ENCODE results near the gene MED13. TPM values are rescaled to one million over a fixed set of nuclear protein-coding genes. Genes with fewer than 3 reads are reported as not detected.

The MED13 gene
- total RNA-seq, 1 donor from 2014 or later, result 54.8 TPM

DNA sequence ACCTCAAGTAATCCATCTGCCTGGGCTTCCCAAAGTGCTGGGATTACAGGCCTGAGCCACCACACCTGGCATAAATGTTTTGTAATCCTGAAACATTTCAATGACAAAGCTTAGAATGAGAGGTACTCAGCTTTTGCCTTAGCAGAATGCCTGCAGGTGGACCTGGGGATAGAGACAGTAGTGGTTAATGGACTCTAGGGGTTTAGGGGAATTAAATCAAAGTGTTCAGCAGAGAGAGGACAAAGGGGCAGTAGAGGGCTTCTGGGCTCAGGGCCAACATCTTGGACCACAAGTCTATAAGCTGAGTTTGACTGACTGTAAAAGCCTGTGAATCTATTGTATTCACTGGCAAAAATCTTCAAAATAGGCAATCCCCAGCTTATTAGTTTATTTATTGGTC, 36.0 kb upstream of the MED13 start:
- Mint-ChIP-seq H3K27me3 (ENCODE audit: low read depth) (no peaks in the 10 kb centered on the region), H3K27ac (ENCODE audit: unreplicated experiment) (no peak overlapping the region), H3K36me3 (ENCODE audit: low read depth) (no peaks in the 10 kb centered on the region), H3K9me3 (no peaks in the 10 kb centered on the region), H3K4me3 (no peak overlapping the region), H3K4me1 (peaks cover 18% of the 10 kb centered on the region)
- TF ChIP-seq, protein P1, sequence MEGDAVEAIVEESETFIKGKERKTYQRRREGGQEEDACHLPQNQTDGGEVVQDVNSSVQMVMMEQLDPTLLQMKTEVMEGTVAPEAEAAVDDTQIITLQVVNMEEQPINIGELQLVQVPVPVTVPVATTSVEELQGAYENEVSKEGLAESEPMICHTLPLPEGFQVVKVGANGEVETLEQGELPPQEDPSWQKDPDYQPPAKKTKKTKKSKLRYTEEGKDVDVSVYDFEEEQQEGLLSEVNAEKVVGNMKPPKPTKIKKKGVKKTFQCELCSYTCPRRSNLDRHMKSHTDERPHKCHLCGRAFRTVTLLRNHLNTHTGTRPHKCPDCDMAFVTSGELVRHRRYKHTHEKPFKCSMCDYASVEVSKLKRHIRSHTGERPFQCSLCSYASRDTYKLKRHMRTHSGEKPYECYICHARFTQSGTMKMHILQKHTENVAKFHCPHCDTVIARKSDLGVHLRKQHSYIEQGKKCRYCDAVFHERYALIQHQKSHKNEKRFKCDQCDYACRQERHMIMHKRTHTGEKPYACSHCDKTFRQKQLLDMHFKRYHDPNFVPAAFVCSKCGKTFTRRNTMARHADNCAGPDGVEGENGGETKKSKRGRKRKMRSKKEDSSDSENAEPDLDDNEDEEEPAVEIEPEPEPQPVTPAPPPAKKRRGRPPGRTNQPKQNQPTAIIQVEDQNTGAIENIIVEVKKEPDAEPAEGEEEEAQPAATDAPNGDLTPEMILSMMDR (conservative IDR thresholded peaks at IDR 0.05), result no peak
- DNase-seq (ENCODE audit: low read depth, low spot score), result no peak

DNA sequence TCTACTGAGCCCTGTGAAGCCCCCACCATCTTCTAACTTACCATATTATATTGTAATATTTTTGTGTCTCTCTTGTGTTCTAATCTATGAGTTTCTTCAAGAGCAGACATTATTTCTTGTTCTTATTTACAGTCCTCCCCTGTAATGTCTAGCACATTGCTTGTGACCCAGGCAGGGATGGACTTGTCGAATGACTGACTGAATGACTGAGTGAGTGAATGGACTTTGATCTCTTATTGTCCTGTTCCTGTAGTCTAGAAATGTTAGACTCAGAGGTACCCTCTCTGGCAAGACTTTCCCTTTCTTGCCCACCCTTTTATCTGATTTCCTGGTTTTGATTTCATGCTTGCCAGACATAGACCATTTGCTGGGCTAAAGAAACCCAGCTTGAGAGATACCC, 35.0 kb upstream of the MED13 start:
- TF ChIP-seq, protein P1 (conservative IDR thresholded peaks at IDR 0.05), result no peak
- no peaks in the 10 kb centered on the region for H3K9me3 Mint-ChIP-seq
- no peak for DNase-seq (ENCODE audit: low read depth, low spot score)
- no peak overlapping the region for H3K4me3 Mint-ChIP-seq
- no peaks in the 10 kb centered on the region for H3K27me3 Mint-ChIP-seq (ENCODE audit: low read depth)
- H3K4me1 Mint-ChIP-seq, result peaks cover 12% of the 10 kb centered on the region
- no peak overlapping the region for H3K27ac Mint-ChIP-seq (ENCODE audit: unreplicated experiment)
- no peaks in the 10 kb centered on the region for H3K36me3 Mint-ChIP-seq (ENCODE audit: low read depth)

DNA sequence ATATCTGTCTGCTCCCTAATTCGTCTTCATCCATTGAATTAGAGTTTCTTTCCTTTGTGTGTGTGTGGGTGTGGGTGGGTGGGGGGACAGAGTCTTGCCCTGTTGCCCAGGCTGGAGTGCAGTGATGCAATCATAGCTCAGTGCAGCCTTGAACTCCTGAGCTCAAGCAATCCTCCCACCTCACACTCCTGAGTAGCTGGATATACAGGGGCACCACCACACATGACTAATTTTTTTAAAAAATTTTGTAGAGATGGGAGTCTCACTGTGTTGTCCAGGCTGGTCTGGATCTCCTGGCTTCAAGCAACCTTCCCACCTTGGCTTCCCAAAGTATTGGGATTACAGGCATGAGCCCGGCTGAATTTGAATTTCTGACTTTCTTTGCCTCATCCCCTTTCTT, 34.5 kb upstream of the MED13 start:
- no peak overlapping the region for H3K27ac Mint-ChIP-seq (ENCODE audit: unreplicated experiment)
- no peaks in the 10 kb centered on the region for H3K36me3 Mint-ChIP-seq (ENCODE audit: low read depth)
- no peaks in the 10 kb centered on the region for H3K27me3 Mint-ChIP-seq (ENCODE audit: low read depth)
- DNase-seq (ENCODE audit: low read depth, low spot score), result no peak
- TF ChIP-seq, protein P1 (conservative IDR thresholded peaks at IDR 0.05), result no peak
- H3K9me3 Mint-ChIP-seq, result no peaks in the 10 kb centered on the region
- peaks cover 12% of the 10 kb centered on the region for H3K4me1 Mint-ChIP-seq
- no peak overlapping the region for H3K4me3 Mint-ChIP-seq

DNA sequence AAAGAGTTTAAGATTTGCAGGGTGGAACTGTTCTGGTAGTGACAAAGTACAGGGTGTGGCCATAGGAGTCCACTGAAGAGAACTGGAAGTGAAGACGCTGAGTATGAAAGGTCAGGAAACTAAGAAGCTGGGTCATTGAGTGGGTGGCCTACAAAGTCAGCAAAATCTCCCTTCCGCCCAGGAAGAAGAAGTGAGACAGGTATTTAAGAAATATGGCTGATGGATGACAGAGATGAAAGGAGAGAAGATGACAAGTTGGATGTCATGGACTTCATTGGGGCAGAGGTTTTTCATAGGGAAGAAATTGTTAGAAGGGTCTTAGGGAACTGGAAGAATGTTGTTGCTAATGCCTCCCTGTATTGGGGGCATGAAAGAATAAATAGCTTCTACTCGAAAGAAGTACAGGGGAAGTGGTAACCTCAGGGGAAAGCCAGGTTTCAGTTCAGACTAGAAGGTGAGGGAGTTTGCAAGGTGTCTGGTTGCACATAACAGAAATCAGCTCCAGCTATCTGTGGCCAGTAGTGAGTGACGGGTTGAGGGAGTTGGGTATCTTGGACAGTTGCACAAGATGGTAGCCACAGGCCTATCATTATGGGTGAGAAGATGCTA, 33.6 kb upstream of the MED13 start:
- DNase-seq (ENCODE audit: low read depth, low spot score), result no peak
- no peaks in the 10 kb centered on the region for H3K9me3 Mint-ChIP-seq
- no peak overlapping the region for H3K4me3 Mint-ChIP-seq
- no peaks in the 10 kb centered on the region for H3K27me3 Mint-ChIP-seq (ENCODE audit: low read depth)
- no peak overlapping the region for H3K27ac Mint-ChIP-seq (ENCODE audit: unreplicated experiment)
- H3K4me1 Mint-ChIP-seq, result peaks cover 12% of the 10 kb centered on the region
- H3K36me3 Mint-ChIP-seq (ENCODE audit: low read depth), result no peaks in the 10 kb centered on the region
- TF ChIP-seq, protein P1 (conservative IDR thresholded peaks at IDR 0.05), result no peak

DNA sequence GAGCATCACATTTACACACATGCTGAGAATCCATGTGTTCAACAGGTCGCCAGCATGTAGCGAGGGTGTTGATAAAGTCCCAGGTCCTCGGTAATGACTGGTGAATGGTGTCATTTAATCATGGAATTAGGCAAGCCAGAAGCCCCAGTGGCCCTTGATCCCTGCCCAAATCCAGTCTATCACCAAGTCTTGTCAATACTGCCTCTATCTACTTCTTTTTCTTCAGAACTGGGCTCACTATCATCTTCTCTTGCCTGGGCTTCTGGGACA, 31.3 kb upstream of the MED13 start:
- Mint-ChIP-seq H3K9me3 (no peaks in the 10 kb centered on the region), H3K4me3 (no peak overlapping the region), H3K4me1 (peaks cover 5% of the 10 kb centered on the region), H3K27ac (ENCODE audit: unreplicated experiment) (peak overlapping the region; percentile 63), H3K36me3 (ENCODE audit: low read depth) (no peaks in the 10 kb centered on the region), H3K27me3 (ENCODE audit: low read depth) (no peaks in the 10 kb centered on the region)
- no peak for DNase-seq (ENCODE audit: low read depth, low spot score)
- TF ChIP-seq, protein P1 (conservative IDR thresholded peaks at IDR 0.05), result no peak

DNA sequence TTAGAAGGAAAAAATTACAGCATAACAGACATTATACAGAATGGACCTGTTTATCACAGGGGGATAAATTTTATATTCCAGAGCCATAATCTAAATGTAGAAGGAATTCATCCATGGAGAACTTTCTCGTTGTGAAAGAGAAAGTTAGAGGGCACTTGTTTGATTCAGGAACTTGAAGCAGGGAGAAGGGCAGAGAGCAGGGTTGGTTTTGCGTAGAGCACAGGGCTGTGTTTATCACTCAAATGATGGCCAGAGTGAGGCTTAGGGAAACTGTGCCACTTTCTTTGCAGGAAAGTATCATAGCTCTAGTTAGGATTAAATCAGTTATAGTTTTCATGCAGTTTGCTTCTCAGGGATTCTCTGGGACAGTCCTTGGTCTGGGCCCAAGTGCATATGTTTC, 29.1 kb upstream of the MED13 start:
- no peaks in the 10 kb centered on the region for H3K27me3 Mint-ChIP-seq (ENCODE audit: low read depth)
- no peaks in the 10 kb centered on the region for H3K9me3 Mint-ChIP-seq
- no peak overlapping the region for H3K27ac Mint-ChIP-seq (ENCODE audit: unreplicated experiment)
- no peak for DNase-seq (ENCODE audit: low read depth, low spot score)
- no peak overlapping the region for H3K4me3 Mint-ChIP-seq
- no peaks in the 10 kb centered on the region for H3K4me1 Mint-ChIP-seq
- H3K36me3 Mint-ChIP-seq (ENCODE audit: low read depth), result no peaks in the 10 kb centered on the region
- TF ChIP-seq, protein P1 (conservative IDR thresholded peaks at IDR 0.05), result no peak

Measured in neural crest cell (in vitro differentiated cells).